HG02798 (cell line): ENCODE data around the gene OTOL1.
A peak's percentile ranks its signal among the peaks of the same experiment; 100 is the strongest.

ENCODE experiments used
- ATAC-seq: cut with Tn5 transposase; IDR thresholded peaks from one replicate; pipeline ENCODE4 v1.9.1; 2021; ENCODE audit warnings: mild to moderate bottlenecking; ENCODE audit not compliant: unreplicated experiment, poor library complexity

OTOL1 gene

DNA sequence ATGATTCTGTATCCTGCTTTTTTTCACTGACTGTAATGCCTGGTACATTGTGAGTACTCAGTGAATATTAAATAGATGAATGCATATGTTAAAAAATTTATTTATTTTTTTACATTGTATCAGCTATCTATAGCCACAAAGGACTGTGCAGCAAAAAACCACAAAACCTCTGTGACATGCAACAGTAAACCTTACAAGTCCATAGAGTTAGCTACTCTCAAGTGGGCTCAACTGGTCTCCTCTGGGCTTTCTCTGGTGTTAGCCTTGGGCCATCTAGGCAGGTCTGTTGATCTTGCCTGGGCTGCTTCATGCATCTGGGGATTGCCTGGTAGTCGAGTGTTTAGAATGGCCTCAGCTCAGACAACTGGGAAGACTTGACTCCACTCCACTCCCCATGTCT is 35.3 kb downstream of the OTOL1 start:
- no peak for ATAC-seq

DNA sequence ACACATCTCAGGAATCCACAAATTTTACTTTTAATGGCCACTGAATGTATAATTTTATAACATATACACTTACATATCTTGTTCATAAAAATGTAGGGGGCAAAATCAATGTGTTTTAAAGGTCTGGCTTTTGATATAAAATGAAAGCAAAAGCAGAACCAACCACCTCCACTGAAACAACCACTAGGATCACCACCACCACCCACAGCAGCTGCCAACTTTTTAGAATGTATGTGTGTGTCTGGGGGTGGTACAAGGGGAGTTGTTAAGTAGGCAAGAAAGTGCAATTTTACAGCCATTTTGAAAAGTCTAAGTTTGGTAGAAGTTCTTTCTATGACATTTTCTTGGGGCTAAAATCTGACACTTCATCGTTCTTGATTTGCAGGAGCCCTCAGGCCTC is 44.0 kb downstream of the OTOL1 start:
- ATAC-seq, result peak; percentile 88

DNA sequence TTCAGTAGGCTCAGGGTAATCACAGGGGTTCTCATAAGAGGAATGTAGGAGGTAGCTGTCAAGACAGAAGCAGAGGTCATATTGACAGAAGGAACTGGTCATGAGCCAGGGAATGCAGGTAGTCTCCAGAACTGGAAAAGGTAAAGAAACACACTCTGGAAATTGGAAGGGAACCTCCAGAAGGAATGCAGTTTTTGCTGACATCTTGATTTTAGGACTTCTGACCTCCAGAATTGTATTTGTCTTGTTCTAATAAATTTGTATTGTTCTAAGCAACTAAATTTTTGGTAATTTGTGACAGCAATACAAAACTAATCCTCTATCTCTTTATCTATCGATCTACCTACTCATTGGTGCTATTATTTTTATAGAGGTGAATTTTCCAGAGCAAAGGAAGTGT is 49.2 kb downstream of the OTOL1 start:
- ATAC-seq, result no peak

DNA sequence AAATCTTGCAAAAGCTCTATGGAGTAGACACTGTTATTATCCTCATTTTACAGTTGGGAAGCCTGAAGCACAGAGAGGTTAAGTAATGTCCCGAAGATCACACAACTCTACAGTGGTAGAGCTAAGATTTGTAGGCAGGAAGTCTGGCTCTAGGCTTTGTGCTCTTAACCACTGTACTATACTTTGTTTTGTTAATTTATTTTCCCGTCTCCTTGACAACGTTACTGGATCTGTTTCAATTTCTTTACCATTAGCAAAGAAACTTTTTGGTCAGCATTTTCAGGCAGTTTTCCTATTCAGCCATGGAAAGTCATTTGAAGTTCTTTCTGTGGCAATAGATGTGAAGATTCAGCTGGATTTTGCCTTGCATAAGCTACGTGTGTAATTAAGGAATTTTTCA is 51.7 kb downstream of the OTOL1 start:
- ATAC-seq, result no peak

DNA sequence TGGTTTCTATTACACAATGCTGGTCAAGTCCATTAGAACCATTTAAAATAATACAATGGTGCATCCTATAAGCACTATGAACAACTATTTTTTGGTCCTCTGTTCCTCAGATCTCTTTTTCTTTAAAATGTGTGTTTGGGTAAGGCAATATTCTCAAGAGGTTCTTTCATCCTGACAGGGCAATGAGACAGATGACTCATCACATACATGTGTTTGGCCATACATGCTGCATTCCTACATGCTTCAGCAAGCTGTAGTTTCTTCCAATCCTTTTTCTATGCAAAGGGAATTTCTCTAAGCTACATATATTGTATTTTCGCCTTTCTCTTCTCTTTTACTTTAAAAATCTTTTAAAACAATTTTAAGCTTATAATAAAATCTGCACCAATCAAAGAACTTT is 52.7 kb downstream of the OTOL1 start:
- ATAC-seq, result no peak

DNA sequence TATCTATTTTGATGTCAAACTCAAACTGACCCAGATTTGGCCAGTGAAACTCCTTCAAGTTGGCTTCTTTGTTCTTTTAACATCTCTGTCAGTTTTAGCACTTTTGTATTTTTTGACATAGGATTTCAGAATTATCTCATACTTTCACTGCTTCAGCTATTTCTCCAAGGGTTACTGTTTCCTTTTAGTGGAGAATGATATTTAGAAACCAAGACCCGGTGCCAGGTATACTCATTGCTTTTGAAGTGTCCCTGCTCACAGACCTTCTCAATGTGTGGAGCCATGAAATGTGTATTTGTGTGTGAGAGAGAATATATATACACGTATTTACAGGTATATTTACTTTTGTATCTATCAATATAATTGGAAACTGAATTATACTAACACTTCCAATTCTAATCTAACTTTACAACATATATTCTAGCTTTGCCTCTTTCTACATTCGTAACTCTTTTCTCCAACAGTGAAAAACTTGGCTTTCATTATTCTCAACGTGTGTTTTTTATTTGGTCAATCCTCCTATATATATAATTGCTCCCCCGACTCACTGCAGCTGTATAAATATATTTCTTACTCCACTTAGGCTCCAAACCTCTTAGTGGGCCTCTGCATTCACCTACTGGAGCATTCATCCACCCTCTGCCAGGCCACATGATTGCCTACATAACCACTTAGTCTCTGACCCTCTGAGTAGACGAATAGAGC is 54.0 kb downstream of the OTOL1 start:
- no peak for ATAC-seq

DNA sequence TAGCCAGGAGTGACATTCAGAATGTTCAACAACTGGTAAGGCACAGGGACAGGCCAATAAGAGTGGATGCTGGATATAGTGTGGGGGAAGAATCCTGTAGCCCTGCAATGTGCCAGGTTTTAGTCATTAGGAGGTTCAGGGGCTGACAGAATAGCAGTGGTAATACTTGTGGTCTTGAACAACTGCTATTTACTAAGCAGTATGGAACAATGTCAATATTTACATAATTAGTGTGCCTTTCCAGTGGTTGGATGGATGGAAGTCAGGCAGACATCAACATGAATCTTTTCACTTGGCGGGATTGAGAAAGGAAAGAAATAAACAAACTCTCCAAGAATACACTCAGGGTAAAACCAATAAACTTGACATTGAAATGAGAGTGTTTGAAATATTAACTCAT is 55.1 kb downstream of the OTOL1 start:
- no peak for ATAC-seq

DNA sequence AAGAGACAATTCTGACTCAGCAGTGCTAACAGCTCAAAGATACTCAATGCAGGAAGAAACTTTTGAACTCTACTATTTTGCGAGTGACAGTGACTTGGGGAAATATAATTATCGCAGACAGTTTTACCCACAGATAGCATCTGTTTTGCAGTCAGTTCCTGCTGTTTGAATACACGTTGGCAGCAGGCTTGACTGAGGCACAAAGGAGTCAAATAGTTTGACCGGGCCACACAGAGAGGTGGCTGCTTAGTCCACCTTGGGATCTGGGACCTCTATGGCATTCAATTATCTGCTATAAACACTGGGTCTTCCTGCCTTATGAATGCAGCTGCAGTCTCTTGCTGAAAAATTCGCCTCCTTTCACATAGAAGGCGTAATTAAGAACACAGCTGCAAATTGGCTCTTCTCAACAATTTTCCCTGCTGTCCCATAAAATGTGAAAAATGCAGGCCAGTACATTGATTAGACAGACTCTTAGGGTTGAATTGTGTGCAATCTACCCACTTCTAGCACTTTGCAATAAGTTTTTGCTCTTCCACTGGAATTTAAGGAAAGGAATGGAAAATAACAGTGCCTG is 56.5 kb downstream of the OTOL1 start:
- ATAC-seq, result no peak
